HG02571 (cell line): Measurements from ENCODE around the gene ATRNL1.
"Not testable (repeated sequence)": the region's sequence is repeated elsewhere in the genome, so short reads cannot be mapped to it uniquely, and the experiment has no call there.

Experiments
- ATAC-seq: cut with Tn5 transposase; IDR thresholded peaks from one replicate; pipeline ENCODE4 v1.9.1; 2021; ENCODE audit warnings: mild to moderate bottlenecking, moderate library complexity; ENCODE audit not compliant: unreplicated experiment

The ATRNL1 gene

GRCh38 chr10:115209133-115209532, 116.0 kb downstream of the ATRNL1 start:
- peak; percentile 90 for ATAC-seq

DNA sequence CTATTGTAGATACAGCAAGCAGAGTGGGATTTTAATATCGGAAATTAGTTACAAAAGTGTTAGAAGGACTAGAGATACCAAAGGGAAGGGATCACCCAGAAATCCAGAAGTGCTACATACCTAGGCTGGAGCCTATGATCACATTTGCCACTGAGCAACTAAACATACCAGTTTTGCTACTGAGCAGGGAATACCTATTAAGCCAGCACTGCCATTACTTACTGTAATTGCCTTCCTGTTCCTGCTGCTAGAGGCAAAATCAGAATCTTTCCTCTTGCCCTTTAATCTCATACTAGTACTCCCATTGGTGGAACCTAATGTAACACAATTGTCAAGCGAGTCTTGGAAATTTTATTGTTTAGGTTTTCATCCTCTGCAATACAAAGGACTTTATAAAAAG, 121.7 kb downstream of the ATRNL1 start:
- ATAC-seq = no peak

DNA sequence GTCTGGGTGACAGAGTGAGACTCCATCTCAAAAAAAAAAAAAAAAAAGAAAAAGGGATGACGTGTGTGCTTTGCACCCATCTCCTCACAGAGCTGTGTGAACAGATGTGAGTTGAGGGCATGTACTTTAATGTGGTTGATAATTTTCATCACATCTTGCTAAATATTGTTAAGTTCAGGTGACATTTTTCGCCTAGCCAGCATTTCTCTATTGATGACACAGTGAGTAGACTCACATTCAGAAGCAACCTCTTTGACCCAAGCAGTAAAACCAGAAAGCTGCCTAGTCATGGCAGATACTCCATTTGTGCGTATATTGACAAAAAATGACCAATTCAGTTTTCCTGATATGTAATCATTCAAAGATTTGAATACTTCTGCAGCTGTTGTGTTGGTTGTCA, 126.0 kb downstream of the ATRNL1 start:
- ATAC-seq = no peak

GRCh38 chr10:115222039-115222438, 128.9 kb downstream of the ATRNL1 start:
- no peak for ATAC-seq

GRCh38 chr10:115239761-115240160, 146.6 kb downstream of the ATRNL1 start:
- ATAC-seq = no peak

DNA sequence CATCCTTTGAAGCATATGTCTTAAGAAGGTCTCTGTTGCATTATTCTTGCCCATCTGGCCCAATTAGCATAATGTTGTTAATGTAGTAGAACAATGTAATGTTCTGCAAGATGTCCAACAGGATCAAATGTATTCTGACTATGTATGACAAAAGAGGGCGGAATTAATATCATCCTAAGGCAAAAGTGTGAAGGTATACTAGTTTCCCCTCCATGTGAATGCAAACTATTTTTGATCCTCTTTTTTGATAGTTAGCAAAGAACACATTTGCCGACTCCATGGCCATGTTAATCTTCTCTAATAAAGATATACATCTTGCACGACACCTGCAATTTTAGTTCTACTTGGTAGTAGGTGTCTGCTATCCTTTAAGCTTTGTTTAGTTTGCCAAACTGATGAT, 157.6 kb downstream of the ATRNL1 start:
- ATAC-seq = no peak

- ATAC-seq = not testable (repeated sequence)
Observed at GRCh38 chr10:115253765-115254164, 160.6 kb downstream of the ATRNL1 start.

DNA sequence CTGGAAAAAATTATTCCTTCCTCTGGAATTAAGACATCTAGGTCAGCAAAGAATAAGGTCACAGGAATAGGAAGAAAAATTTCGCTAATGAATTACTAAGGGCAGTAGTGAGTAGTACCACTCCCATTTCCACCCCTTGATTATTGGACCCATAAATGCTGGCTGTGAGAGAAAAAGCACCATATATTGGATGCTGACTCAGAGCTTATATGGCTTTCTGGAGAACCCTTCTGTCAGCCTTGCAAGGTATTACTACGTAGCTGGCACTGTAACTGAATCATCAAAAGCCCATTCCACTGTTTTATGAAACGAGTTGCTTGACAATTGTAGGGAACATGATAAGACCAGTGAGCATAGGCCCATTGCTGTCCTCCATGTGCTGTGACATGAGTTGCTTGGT, 179.3 kb downstream of the ATRNL1 start:
- ATAC-seq = no peak

GRCh38 chr10:115278294-115278693, 185.1 kb downstream of the ATRNL1 start:
- ATAC-seq = no peak

GRCh38 chr10:115295213-115295805, 202.1 kb downstream of the ATRNL1 start:
- no peak for ATAC-seq

- ATAC-seq = no peak
Observed at GRCh38 chr10:115300080-115300479, 206.9 kb downstream of the ATRNL1 start.

DNA sequence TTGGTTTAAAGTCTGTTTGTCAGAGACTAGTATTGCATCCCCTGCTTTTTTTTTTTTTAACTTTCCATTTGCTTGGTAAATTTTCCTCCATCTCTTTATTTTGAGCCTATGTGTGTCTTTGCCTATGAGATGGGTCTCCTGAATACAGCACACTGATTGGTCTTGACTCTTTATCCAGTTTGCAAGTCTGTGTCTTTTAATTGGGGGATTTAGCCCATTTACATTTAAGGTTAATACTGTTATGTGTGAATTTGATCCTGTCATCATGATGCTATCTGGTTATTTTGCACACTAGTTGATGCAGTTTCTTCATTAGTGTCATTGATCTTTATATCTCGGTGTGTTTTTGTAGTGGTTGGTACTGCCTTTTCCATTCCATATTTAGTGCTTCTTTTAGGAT, 226.5 kb downstream of the ATRNL1 start:
- ATAC-seq = not testable (repeated sequence)

DNA sequence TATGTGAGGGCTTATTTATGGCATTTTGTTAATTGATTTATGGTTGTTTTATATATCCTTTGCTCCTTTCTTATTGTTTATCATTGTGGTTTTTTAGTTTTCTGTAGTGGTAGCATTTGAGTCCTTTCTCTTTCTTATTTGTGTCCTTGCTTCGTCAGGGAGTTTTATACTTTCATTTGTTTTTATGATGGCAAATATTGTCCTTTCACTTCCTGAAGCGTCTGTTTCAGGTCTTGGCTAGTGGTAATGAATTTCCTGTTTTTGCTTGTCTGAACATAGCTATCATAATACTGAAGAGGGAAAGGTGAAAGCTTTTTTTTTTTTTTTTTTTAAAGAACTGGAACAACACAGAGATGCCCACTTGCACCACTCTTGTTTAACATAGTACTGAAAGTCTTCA, 228.2 kb downstream of the ATRNL1 start:
- ATAC-seq = no peak

DNA sequence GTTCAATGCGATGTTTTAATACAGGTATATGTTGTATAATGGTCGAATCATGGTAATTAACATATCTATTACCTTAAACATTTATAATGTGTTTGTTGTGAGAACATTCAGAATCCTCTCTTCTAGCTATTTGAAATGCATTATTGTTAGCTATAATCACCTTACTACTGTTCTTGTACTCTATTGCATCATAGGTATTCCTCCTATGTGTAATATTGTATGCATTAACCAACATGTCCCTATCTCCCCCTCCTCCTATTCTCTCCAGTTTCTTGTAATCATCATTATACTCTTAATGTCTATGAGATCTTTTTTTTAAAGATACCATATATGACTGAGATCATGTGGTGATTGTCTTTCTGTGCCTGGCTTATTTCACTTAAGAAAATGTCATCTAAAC, 235.2 kb downstream of the ATRNL1 start:
- ATAC-seq = no peak

DNA sequence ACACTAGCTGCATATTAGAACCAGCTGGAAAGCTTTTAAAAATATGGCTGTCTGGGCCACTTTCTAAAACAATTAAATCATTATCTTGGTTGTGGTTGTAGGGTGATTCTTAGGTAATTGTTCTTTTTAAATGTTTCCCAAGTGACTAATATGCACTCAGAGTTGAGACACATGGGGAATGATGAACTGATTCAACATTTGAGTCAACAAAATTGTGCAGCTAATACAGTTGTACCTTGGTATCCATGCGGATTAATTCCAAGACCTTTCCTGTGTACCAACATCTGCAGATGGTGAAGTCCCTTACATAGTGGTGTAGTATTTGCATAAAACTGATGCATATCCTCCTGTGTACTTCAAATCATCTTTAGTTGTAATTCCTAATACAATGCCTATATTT, 242.2 kb downstream of the ATRNL1 start:
- no peak for ATAC-seq

GRCh38 chr10:115355162-115355760, 262.1 kb downstream of the ATRNL1 start:
- peak; percentile 82 for ATAC-seq

DNA sequence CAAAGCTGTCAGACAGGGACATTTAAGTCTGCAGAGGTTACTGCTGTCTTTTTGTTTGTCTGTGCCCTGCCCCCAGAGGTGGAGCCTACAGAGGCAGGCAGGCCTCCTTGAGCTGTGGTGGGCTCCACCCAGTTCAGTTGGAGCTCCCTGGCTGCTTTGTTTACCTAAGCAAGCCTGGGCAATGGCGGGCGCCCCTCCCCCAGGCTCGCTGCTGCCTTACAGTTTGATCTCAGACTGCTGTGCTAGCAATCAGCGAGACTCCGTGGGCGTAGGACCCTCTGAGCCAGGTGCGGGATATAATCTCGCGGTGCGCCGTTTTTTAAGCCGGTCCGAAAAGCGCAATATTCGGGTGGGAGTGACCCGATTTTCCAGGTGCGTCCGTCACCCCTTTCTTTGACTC, 274.8 kb downstream of the ATRNL1 start:
- ATAC-seq = not testable (repeated sequence)

DNA sequence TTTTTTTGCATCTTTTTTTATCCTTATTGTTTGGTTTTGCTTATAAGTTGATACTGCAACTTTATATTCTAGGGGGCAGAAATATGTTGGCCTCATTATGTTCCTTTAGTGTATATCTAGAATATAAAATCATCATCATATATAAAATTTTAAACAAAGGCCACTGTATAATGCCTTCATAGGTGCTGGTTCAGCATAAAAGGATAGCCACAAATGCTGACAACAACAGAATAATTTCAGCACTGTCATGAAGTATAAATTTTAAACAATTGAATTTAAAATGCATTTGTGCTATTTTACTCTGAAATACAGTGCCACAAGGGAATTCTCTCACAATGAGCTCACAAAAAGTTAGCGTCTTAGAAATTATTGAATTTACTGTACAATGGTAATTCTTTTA, 285.9 kb downstream of the ATRNL1 start:
- ATAC-seq = no peak

GRCh38 chr10:115384665-115385064, 291.5 kb downstream of the ATRNL1 start:
- no peak for ATAC-seq

GRCh38 chr10:115390607-115391006, 297.4 kb downstream of the ATRNL1 start:
- no peak for ATAC-seq

GRCh38 chr10:115398026-115398425, 304.9 kb downstream of the ATRNL1 start:
- ATAC-seq = no peak

DNA sequence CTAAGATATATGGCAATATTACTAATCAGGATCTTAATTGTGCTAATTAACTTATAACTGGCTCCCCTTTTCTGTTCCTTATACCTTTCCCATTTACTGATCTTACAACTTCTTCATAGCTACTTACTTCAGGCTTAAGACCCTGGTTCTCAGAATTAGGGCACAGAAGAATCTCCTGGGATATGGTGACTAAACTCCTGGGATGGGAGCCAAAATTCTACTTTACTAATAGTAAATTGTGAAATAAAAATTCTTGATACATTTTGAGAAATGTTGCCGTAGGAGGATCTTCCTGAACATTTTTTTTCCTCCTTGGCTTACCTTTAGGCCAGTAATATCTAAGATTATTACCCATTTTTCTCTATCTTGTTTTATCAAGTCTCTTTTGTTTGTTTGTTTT, 309.5 kb downstream of the ATRNL1 start:
- no peak for ATAC-seq

GRCh38 chr10:115405838-115406237, 312.7 kb downstream of the ATRNL1 start:
- not testable (repeated sequence) for ATAC-seq
